ENCODE data around the gene SMURF1.

GRCh38 chr7:99106411-99106810, 37.5 kb downstream of the SMURF1 start:
- TF ChIP-seq RARB (CRISPR knock-in tag; IDR thresholded peaks at IDR 0.05) (no peak), ARNTL (CRISPR knock-in tag; IDR thresholded peaks at IDR 0.05; ENCODE audit: borderline replicate concordance, low read depth) (no peak), ZNF70 (CRISPR knock-in tag; IDR thresholded peaks at IDR 0.05) (no peak), ZFP30 (CRISPR knock-in tag; IDR thresholded peaks at IDR 0.05) (no peak), ZFP3 (CRISPR knock-in tag; IDR thresholded peaks at IDR 0.05) (no peak)
